GM15510 (cell line): ENCODE data around the gene CERS3.

Experiments used
- POLR2A ChIP-seq: IDR thresholded peaks from 3 replicates; pipeline ENCODE4 v1.6.1; 2011; ENCODE audit warnings: borderline replicate concordance; ENCODE audit not compliant: insufficient read length; ENCODE audit errors: extremely low read depth

Gene CERS3

DNA sequence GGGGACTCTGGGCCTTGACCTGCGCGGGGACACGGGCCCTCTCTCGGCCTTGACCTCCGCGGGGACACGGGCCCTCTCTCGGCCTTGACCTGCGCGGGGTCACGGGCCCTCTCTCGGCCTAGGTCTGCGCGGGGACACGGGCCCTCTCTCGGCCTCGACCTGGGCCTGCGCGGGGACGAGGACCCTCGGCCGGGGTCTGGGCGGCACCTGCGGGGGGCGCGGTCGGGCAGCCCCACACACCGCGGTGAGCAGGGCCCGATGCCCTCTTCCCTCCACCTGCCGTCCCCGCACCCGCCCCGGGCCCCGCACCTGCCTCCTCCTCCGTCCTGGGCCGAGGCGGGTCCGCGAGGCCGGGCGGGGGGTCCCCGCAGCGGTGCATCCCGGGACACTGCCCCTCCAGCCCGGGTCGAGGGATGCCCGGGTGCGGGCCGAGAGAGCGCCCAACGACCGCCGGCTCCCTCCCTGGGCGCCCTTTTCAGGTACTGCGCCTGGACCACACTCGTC, 15.6 kb upstream of the CERS3 start:
- TF ChIP-seq POLR2A: no peak

DNA sequence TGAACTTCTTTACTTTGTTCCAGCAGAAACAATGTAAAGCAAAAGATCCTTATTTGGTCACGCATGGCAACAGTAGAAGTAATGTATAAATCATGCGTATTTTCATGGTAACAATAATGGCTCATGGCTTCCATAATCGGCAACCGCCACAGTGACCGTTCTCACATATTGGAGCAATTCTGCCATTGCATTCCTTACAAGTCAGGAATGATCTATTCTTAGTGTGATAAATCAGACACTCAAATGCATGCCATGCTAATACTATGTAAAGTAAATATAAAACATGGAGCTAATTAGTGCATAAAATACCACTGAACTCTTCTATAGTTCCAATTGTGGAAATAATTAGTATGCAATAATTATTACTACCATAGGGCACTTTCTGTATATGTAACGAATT, 13.5 kb upstream of the CERS3 start:
- no peak for TF ChIP-seq POLR2A

DNA sequence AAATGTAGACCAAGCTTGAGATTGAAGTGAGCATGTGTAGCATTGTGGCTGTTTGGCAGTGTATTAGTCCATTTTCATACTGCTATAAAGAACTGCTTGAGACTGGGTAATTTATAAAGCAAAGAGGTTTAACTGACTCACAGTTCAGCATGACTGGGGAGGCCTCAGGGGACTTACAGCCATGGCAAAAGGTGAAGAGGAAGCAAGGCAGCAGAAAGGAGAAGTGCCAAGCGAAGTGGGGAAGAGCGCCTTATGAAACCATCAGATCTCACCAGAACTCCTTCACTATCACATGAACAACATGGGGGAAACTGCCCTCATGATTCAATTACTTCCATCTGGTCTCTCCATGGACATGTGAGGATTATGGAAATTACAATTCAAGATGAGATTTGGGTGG, 8.6 kb upstream of the CERS3 start:
- no peak for TF ChIP-seq POLR2A

DNA sequence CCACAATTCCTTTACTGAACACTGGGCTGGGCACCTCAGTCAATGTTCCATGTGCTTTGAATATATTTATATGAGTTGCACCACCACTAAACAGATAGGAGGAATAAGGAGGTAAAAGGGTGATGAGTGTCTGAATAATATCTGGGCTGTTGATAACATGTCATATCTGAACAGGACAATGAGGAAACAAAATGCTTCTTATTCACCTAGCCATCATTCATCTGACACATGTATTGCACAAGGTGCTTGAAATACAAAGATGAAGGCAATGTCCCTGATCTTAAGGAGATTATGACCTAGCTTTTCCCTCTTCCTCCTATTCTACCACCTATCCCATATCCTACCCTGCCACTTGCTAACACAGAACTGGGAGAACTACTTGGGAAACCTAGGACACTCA, 8.0 kb upstream of the CERS3 start:
- no peak for TF ChIP-seq POLR2A

DNA sequence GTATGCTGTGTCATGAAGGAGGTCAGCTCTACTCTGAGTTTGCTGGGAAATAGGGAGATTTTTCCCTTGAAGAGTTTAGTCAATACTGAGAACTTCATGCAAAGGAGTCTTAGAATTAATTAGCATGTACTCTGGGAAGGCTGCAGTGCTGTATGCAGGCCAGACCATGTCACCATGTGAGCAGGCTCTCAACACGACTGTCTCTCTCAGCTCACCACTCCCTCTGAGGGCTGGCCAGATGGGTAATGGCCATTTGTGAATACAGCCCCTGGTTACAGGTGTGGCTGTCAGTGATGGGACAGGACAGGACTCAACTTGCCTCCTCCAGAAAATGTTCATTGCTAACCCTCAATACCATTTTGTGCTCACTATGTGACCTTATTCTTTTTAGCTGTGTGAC, 5.1 kb upstream of the CERS3 start:
- TF ChIP-seq POLR2A: no peak

DNA sequence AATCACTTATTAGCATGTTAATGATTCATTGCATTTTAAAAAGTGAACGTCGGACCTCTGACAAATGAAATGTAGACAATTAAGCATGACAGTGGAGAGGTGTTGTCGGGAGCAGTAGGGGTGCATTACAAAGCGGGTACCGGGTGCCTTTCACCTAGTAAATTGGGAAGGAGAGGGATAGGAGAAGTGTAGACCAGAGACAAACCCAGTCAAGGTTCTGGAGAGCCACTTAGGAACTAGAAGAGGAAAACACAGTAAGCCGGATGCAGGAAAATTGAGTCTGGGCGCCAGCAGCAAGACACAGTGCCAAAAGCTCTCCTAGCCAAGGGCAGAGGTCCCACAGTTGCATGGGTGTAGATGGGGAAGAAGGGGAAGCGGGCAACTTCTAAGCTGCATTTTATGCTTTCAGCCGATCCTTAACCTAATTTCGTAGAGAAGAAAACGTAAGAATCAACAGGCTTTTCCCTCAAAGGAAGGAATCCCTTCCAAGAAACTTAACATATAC, 3.1 kb upstream of the CERS3 start:
- TF ChIP-seq POLR2A: no peak

DNA sequence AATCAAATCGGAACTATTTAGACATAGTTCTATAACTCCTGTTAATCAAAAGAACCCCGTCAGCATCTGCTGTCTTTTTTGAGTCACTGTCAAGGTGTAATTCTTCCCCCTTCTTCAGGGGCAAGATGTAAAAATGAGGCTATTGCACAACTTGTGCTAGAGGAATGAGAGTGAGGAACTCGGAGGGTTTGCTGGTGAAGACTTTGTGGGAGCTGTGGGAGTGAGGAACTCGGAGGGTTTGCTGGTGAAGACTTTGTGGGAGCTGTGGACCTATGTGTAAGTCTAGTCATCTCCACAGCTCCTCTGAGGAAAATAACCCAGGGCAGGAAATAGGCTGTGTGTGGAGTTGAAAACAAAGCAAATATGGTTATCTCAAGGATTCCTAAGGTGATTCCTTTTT, 2.5 kb upstream of the CERS3 start:
- TF ChIP-seq POLR2A: no peak

DNA sequence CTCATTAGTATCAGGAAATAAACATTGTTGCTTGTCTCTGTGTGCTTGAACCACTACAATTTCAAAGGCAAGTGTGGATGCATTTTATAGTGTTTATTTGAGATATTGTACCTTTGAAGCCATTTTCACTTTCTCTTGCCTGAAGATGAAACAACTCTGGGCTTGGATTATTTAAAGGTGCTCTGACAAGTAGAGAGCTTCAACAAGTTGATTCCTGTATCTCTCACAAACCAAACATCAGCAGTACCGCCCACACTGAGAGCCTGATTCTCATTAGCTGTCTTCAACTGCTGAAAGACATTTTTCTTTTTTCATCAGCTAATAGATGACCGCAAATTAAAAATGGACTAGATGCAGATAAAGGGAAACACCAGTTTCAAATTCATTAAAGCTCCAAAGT, 806 bp upstream of the CERS3 start:
- no peak for TF ChIP-seq POLR2A

DNA sequence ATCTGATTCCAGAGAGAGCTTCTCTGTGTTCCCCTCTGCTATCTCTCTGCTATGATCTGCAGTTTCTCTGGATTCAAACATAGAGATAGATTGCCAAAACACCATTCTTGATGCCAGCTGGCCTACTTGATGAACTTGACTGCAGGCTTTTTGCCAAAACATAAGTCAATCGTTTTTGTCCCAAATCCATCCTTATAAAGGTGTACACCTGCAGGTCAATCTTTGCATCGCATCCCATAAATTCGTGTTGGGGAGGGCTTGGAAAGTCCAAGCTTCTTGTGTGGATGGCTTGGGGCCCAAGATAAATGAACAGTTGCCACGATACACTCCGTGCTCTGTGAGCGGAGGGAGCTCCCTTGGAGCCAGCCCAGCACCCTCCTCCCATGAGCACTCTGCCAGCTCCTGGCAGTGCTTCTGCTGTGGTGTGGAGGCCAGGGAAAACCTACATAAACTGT, 2.7 kb downstream of the CERS3 start:
- TF ChIP-seq POLR2A: no peak

DNA sequence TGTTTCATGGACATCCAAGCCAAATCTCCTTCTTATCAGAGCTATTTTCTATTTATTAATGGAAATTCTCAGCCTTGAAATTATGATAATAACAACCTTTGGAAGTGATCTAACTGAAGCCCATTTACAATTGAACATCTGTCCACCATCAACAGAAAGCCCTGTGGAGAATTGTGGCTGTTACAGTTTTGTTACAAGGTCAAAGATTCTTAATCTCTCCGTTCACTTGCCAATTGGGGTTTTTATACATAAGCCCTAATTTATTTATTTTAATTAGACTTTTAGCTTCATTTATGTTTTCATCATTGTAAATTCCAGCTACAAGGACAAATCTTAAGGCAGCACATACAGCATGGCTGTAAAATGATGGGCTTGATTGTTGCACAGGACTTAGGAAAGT, 3.3 kb downstream of the CERS3 start:
- TF ChIP-seq POLR2A: no peak

DNA sequence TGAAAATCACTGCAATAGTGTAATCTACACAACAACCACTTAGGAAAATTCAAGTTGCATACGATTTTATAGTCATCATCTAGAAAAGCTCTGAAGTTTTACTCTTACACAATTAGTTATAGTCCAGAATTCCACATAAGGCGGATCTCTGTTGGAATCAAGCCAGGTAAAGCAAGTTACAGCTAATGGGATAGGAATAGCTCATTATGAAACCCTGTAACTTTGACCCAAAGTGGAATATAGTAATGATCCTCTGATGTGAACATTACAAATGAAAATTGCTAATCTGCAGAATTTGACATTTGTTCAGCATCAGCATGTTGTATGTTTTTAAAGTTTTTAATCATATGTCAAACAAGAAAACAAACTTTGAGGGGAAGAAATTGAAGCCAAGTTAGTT, 4.4 kb downstream of the CERS3 start:
- no peak for TF ChIP-seq POLR2A

DNA sequence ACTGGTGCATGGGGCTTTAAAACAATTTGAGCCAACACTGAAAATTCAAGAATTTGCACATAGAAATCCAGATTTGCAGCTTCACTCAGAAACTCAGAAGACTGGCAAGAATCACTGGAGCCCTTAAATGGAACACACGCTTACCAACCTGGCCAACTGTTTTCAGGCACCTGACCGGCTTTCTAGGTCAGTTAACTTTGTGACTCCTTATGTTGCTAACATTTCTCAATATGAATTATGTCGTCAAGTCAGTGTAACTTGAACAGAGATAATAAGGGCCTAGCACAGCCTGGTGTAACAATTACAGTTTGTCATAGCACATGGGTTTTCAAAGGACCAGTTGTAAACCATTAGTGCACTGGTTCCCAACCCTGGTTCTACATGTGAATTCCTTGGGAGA, 6.8 kb downstream of the CERS3 start:
- no peak for TF ChIP-seq POLR2A

DNA sequence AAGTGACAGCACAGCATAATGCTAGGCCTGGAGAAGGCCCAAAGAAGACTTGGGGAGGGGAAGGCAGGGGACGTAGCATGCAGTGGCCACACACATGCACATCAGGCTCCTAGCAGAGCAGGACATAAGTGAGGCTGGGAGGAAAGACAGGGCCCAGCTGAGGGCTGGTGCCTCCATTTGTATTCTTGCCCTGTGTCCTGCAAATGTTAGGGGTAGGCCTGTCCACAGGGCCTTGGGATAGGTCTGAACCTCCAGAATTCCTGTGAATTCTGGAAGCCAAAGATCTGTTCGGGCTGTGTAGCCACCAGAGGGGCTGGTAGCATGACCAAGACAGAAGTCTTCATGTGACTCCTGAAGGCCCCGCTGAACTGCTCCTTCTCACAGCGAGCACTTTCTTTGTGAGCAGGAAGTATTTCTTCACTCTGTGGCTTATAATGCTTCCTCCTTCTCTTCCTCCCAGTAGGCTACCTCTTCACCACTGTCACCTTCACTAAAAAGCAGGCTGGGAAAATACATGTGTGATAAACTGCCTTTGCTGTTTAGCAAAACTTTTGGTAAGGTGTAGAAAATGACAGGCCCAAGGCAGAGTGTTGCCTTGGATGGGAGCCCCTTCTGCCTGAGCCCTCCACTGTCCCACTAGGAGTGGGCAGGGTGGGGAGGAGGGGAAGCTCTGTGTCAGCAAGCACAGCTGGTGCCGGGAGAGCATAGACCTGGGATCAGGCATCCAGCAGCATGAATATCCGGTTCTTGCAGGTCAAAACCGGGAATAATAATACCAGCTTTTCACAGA, 8.4 kb downstream of the CERS3 start:
- no peak for TF ChIP-seq POLR2A

DNA sequence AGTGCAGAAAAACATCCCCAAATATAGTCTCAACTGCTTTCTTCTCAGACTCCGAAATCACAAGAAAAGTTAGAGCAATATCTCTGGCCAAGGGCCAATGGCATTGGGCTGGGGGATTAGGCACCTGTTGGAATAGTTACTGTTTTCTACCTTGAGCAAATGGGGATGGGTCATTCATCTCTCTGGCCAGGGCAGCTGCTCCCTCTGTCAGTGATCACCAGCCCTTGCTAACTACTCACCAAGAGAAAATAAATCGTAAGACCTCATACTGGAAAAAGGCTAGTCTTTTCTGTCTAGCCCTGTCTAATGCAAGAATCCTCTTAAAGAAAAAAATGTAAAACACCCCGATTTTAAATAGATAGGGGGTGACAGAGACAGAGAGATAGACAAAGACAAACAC, 10.9 kb downstream of the CERS3 start:
- TF ChIP-seq POLR2A: no peak

DNA sequence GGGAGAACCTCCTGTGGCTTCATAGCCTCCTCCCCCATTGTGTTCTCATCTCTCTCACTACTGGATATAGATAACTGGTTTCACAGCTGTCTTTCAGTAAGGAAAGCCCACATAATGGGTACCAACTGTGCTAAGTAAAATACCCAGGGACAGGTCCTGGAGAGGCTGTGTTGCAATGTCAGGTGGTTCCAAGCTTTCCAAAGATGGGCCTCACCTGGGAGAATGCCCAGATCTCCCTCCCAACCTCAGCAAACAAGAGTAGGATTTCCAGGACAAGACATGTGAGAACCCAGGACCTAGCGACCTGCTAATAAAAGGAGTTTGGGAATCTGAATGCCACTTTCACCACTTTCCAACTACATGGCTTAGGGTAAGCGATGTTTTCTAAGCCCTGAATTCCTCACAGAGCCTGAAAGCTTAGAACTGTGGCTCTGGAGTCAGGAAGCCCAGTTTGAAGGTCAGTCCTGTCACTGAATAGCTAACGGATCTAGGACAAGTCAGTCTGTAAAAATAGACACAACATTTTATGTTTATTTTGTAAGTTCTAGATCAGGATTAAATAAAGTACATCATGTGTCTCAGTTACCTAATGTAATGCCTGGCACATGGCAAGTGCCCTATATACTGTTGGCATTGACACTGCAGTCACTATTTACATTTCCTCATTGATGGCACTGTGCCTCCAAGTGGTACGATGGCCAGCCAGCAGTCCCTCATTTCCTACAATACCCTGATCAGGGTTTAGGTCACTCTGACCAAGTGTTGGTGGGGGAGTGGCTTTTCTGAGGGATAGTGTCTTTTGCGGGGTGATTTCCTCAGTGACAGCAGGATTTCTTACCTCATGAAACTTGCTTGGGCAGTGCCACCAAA, 11.9 kb downstream of the CERS3 start:
- no peak for TF ChIP-seq POLR2A

DNA sequence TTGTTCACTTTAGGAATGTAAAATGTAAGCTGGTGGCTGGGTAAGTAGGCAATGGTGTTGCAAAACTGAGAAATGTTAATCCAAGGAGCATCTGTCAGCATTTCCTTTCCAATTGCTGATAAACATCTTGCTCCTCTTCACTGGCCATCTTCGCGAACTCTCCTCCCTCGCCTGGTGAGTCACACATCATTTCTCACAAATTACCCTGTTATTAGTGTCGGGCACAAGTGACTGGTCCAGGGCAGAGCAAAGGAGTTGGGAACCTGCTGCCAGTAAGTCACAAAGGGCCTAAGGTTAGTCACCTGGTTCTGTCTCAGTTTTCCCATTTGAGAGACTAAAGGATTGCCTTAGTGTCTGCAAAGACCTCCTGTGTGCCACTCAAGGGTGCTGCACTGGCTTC, 13.0 kb downstream of the CERS3 start:
- no peak for TF ChIP-seq POLR2A

DNA sequence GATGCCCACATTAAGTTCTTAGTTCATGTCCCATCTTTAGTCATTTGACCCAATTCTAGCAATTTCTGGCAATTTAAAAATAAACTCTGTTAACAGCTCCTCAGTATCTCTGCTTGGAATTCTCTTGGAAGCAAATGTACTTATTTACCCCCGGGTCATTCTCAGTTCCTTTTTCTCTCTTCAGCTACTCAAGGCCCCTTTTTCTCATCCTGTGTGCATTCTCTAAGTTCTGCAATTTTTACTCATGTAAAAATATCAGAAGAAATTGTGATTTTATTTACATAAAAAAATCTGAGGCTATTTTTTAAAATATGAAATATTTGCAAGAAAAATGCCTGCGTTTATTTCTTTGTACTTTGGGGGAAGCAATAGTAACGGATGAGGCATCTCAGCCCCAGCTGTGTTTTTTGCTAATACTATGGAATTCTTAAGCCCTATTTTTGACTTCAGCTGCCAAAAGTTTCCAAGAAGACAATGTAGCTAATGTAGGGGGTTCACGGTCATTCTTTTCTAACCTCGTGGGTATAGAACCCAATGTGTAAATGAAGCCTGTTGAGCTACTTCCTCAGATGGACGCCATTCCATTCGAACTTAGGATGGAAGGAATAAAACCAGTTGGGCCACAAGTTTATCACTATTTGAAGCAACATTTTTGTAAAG, 20.0 kb downstream of the CERS3 start:
- no peak for TF ChIP-seq POLR2A
